Measurements from ENCODE around the gene PDGFB. TPM values are rescaled to one million over a fixed set of nuclear protein-coding genes. Genes with fewer than 3 reads are reported as not detected.

The PDGFB gene
- total and polyA plus RNA-seq, 10 donors: 1.7 to 20.5 (median 8.5) TPM

GRCh38 chr22:39284142-39284980 is 39.6 kb upstream of the PDGFB start:
- WGBS, 5 donors: 90 to 97% (median 91%) methylated on average over 18 to 19 of the region's 19 CpGs
- Histone ChIP-seq H3K27me3 (replicated peaks in 1 of 7) (peaks cover 0 to 4% (median 0%) of the 10 kb centered on the region in 7 donors), H3K4me3 (no peak overlapping the region), H3K27ac (peak overlapping the region in 5 of 8 donors; percentile 70 to 80 (median 77)), H3K4me1 (peaks cover 29 to 62% (median 49%) of the 10 kb centered on the region in 6 donors), H3K9me3 (peaks cover 0 to 9% (median 7%) of the 10 kb centered on the region in 8 donors), H3K36me3 (no peaks in the 10 kb centered on the region)
- TF ChIP-seq POLR2A (IDR thresholded peaks at IDR 0.05) (no peak), POLR2AphosphoS5 (IDR thresholded peaks at IDR 0.05) (no peak), CTCF (IDR thresholded peaks at IDR 0.05 in 8 of 11, conservative IDR thresholded peaks at IDR 0.05 in 3 of 11) (no peak)
- intact Hi-C loops (cut with DNase I; ENCODE audit: low total_unique reads): no loop called here
- DNase-seq: no peak

- H3K9me3 ChIP-seq: peaks cover 0 to 9% (median 7%) of the 10 kb centered on the region in 8 donors
- intact Hi-C loops (cut with DNase I; ENCODE audit: low total_unique reads): no loop called here
- H3K36me3 ChIP-seq: no peaks in the 10 kb centered on the region
- DNase-seq: peak; percentile 88
- TF ChIP-seq CTCF (IDR thresholded peaks at IDR 0.05 in 8 of 11, conservative IDR thresholded peaks at IDR 0.05 in 3 of 11) (no peak), POLR2A (IDR thresholded peaks at IDR 0.05) (no peak), POLR2AphosphoS5 (IDR thresholded peaks at IDR 0.05) (peak; percentile 67 to 87 (median 79))
- no peak overlapping the region for H3K4me3 ChIP-seq
- WGBS, 5 donors: 55 to 69% (median 60%) methylated on average over 7 to 27 of the region's 27 CpGs
- H3K27ac ChIP-seq: peak overlapping the region; percentile 27 to 80 (median 74)
- H3K27me3 ChIP-seq (replicated peaks in 1 of 7): peaks cover 0 to 12% (median 0%) of the 10 kb centered on the region in 7 donors
- peaks cover 29 to 63% (median 49%) of the 10 kb centered on the region in 6 donors for H3K4me1 ChIP-seq
Measured at GRCh38 chr22:39283322-39284141, 38.8 kb upstream of the PDGFB start.

- no peak overlapping the region for H3K4me3 ChIP-seq
- no peaks in the 10 kb centered on the region for H3K36me3 ChIP-seq
- H3K27ac ChIP-seq: peak overlapping the region; percentile 27 to 80 (median 74)
- peaks cover 27 to 63% (median 53%) of the 10 kb centered on the region in 6 donors for H3K4me1 ChIP-seq
- DNase-seq: no peak
- 29 to 66% (median 59%) methylated on average over 3 to 9 of the region's 9 CpGs for WGBS, 5 donors
- peaks cover 0 to 18% (median 2%) of the 10 kb centered on the region in 7 donors for H3K27me3 ChIP-seq (replicated peaks in 1 of 7)
- intact Hi-C loops (cut with DNase I; ENCODE audit: low total_unique reads): no loop called here
- peaks cover 0 to 9% (median 7%) of the 10 kb centered on the region in 8 donors for H3K9me3 ChIP-seq
- TF ChIP-seq POLR2A (IDR thresholded peaks at IDR 0.05) (no peak), POLR2AphosphoS5 (IDR thresholded peaks at IDR 0.05) (peak in 2 of 3 donors; percentile 4 to 15), CTCF (IDR thresholded peaks at IDR 0.05 in 8 of 11, conservative IDR thresholded peaks at IDR 0.05 in 3 of 11) (no peak)
Measured at GRCh38 chr22:39282645-39283321, 38.0 kb upstream of the PDGFB start.
